ENCODE measurements around the gene RSRC1. TPM values are rescaled to one million over a fixed set of nuclear protein-coding genes. Genes with fewer than 3 reads are reported as not detected.

Gene RSRC1
- total and polyA plus RNA-seq, 3 experiments from 2014 or later, result 32.9 to 43.3 (median 35.4) TPM

GRCh38 chr3:158181096-158181495 is 71.2 kb downstream of the RSRC1 start:
- Mint-ChIP-seq H3K4me3 (no peak overlapping the region), H3K36me3 (peaks cover 2 to 48% (median 5%) of the 10 kb centered on the region in 3 donors), H3K27ac (no peak overlapping the region), H3K27me3 (no peaks in the 10 kb centered on the region), H3K9me3 (peaks cover 4 to 39% (median 9%) of the 10 kb centered on the region in 5 donors), H3K4me1 (peaks cover 5 to 11% (median 7%) of the 10 kb centered on the region in 3 donors)
- Histone ChIP-seq H3K36me3 (ENCODE audit: insufficient read depth, low read length) (no peaks in the 10 kb centered on the region), H3K27ac (ENCODE audit: low read depth, low read length) (no peak overlapping the region), H3K9me3 (ENCODE audit: low read length) (no peaks in the 10 kb centered on the region), H3K27me3 (ENCODE audit: insufficient read depth, low read length, poor library complexity, severe bottlenecking) (no peaks in the 10 kb centered on the region), H3K4me1 (ENCODE audit: insufficient read depth, low read length) (no peaks in the 10 kb centered on the region), H3K4me3 (ENCODE audit: low read length) (no peak overlapping the region)
- ChIA-PET POLR2A (no interaction called here), CTCF (no interaction called here)
- DNase-seq, result no peak

GRCh38 chr3:158185711-158186110 is 75.8 kb downstream of the RSRC1 start:
- no peak overlapping the region for H3K4me3 Mint-ChIP-seq
- H3K9me3 ChIP-seq (ENCODE audit: low read length), result no peaks in the 10 kb centered on the region
- ChIA-PET CTCF (no interaction called here), POLR2A (no interaction called here)
- no peaks in the 10 kb centered on the region for H3K27me3 Mint-ChIP-seq
- no peaks in the 10 kb centered on the region for H3K4me1 ChIP-seq (ENCODE audit: insufficient read depth, low read length)
- no peaks in the 10 kb centered on the region for H3K27me3 ChIP-seq (ENCODE audit: insufficient read depth, low read length, poor library complexity, severe bottlenecking)
- no peak overlapping the region for H3K27ac ChIP-seq (ENCODE audit: low read depth, low read length)
- peaks cover 2 to 29% (median 3%) of the 10 kb centered on the region in 3 donors for H3K36me3 Mint-ChIP-seq
- peaks cover 8 to 19% (median 15%) of the 10 kb centered on the region in 3 donors for H3K4me1 Mint-ChIP-seq
- H3K9me3 Mint-ChIP-seq, result peaks cover 0 to 4% (median 0%) of the 10 kb centered on the region in 5 donors
- no peak overlapping the region for H3K27ac Mint-ChIP-seq
- DNase-seq, result no peak
- H3K36me3 ChIP-seq (ENCODE audit: insufficient read depth, low read length), result no peaks in the 10 kb centered on the region
- H3K4me3 ChIP-seq (ENCODE audit: low read length), result no peak overlapping the region

- peaks cover 40 to 65% (median 49%) of the 10 kb centered on the region in 5 donors for H3K9me3 Mint-ChIP-seq
Measured at GRCh38 chr3:158200955-158201354, 91.1 kb downstream of the RSRC1 start.

GRCh38 chr3:158205324-158205723 is 95.4 kb downstream of the RSRC1 start:
- Mint-ChIP-seq H3K4me1 (peaks cover 5 to 15% (median 9%) of the 10 kb centered on the region in 3 donors), H3K27me3 (no peaks in the 10 kb centered on the region), H3K36me3 (peaks cover 21 to 82% (median 36%) of the 10 kb centered on the region in 3 donors), H3K27ac (no peak overlapping the region), H3K4me3 (no peak overlapping the region), H3K9me3 (peaks cover 15 to 26% (median 18%) of the 10 kb centered on the region in 5 donors)
- no peaks in the 10 kb centered on the region for H3K27me3 ChIP-seq (ENCODE audit: insufficient read depth, low read length, poor library complexity, severe bottlenecking)
- H3K36me3 ChIP-seq (ENCODE audit: insufficient read depth, low read length), result no peaks in the 10 kb centered on the region
- H3K9me3 ChIP-seq (ENCODE audit: low read length), result peaks cover 4% of the 10 kb centered on the region
- H3K27ac ChIP-seq (ENCODE audit: low read depth, low read length), result no peak overlapping the region
- no peak overlapping the region for H3K4me3 ChIP-seq (ENCODE audit: low read length)
- H3K4me1 ChIP-seq (ENCODE audit: insufficient read depth, low read length), result no peaks in the 10 kb centered on the region
- POLR2A ChIA-PET, result no interaction called here
- DNase-seq, result no peak
- CTCF ChIA-PET, result no interaction called here

More at GRCh38 chr3:158200955-158201354, 91.1 kb downstream of the RSRC1 start:
- Mint-ChIP-seq H3K27me3 (no peaks in the 10 kb centered on the region), H3K4me1 (peaks cover 4 to 10% (median 4%) of the 10 kb centered on the region in 3 donors), H3K4me3 (no peak overlapping the region), H3K36me3 (peaks cover 32 to 89% (median 53%) of the 10 kb centered on the region in 3 donors), H3K27ac (no peak overlapping the region)
- no peaks in the 10 kb centered on the region for H3K4me1 ChIP-seq (ENCODE audit: insufficient read depth, low read length)
- H3K27ac ChIP-seq (ENCODE audit: low read depth, low read length), result no peak overlapping the region
- no peaks in the 10 kb centered on the region for H3K27me3 ChIP-seq (ENCODE audit: insufficient read depth, low read length, poor library complexity, severe bottlenecking)
- H3K36me3 ChIP-seq (ENCODE audit: insufficient read depth, low read length), result no peaks in the 10 kb centered on the region
- POLR2A ChIA-PET, result no interaction called here
- peaks cover 11% of the 10 kb centered on the region for H3K9me3 ChIP-seq (ENCODE audit: low read length)
- CTCF ChIA-PET, result no interaction called here
- DNase-seq, result no peak
- no peak overlapping the region for H3K4me3 ChIP-seq (ENCODE audit: low read length)

- no peak overlapping the region for H3K27ac ChIP-seq (ENCODE audit: low read depth, low read length)
- no peak for DNase-seq
- H3K4me3 Mint-ChIP-seq, result peak overlapping the region in 1 of 7 donors; percentile 3
- H3K27me3 ChIP-seq (ENCODE audit: insufficient read depth, low read length, poor library complexity, severe bottlenecking), result no peaks in the 10 kb centered on the region
- no peaks in the 10 kb centered on the region for H3K36me3 ChIP-seq (ENCODE audit: insufficient read depth, low read length)
- peak overlapping the region in 1 of 8 donors; percentile 45 for H3K27ac Mint-ChIP-seq
- peaks cover 8 to 19% (median 12%) of the 10 kb centered on the region in 5 donors for H3K9me3 Mint-ChIP-seq
- peaks cover 5 to 15% (median 9%) of the 10 kb centered on the region in 3 donors for H3K4me1 Mint-ChIP-seq
- no peaks in the 10 kb centered on the region for H3K27me3 Mint-ChIP-seq
- peaks cover 4% of the 10 kb centered on the region for H3K9me3 ChIP-seq (ENCODE audit: low read length)
- no peak overlapping the region for H3K4me3 ChIP-seq (ENCODE audit: low read length)
- H3K36me3 Mint-ChIP-seq, result peaks cover 19 to 79% (median 36%) of the 10 kb centered on the region in 3 donors
- POLR2A ChIA-PET, result no interaction called here
- no peaks in the 10 kb centered on the region for H3K4me1 ChIP-seq (ENCODE audit: insufficient read depth, low read length)
- CTCF ChIA-PET, result no interaction called here
Measured at GRCh38 chr3:158205994-158206393, 96.1 kb downstream of the RSRC1 start.

GRCh38 chr3:158210067-158210466 is 100.2 kb downstream of the RSRC1 start:
- Mint-ChIP-seq H3K4me3 (no peak overlapping the region), H3K4me1 (peaks cover 5 to 15% (median 6%) of the 10 kb centered on the region in 3 donors), H3K36me3 (peaks cover 19 to 71% (median 19%) of the 10 kb centered on the region in 3 donors), H3K27ac (no peak overlapping the region), H3K9me3 (peaks cover 0 to 4% (median 0%) of the 10 kb centered on the region in 5 donors), H3K27me3 (no peaks in the 10 kb centered on the region)
- Histone ChIP-seq H3K36me3 (ENCODE audit: insufficient read depth, low read length) (no peaks in the 10 kb centered on the region), H3K9me3 (ENCODE audit: low read length) (no peaks in the 10 kb centered on the region), H3K27ac (ENCODE audit: low read depth, low read length) (no peak overlapping the region), H3K4me1 (ENCODE audit: insufficient read depth, low read length) (no peaks in the 10 kb centered on the region), H3K4me3 (ENCODE audit: low read length) (no peak overlapping the region), H3K27me3 (ENCODE audit: insufficient read depth, low read length, poor library complexity, severe bottlenecking) (no peaks in the 10 kb centered on the region)
- no peak for DNase-seq
- POLR2A ChIA-PET, result no interaction called here
- CTCF ChIA-PET, result no interaction called here

GRCh38 chr3:158213461-158213860 is 103.6 kb downstream of the RSRC1 start:
- no peaks in the 10 kb centered on the region for H3K27me3 ChIP-seq (ENCODE audit: insufficient read depth, low read length, poor library complexity, severe bottlenecking)
- no peaks in the 10 kb centered on the region for H3K9me3 ChIP-seq (ENCODE audit: low read length)
- Mint-ChIP-seq H3K9me3 (peaks cover 0 to 5% (median 0%) of the 10 kb centered on the region in 5 donors), H3K4me1 (peaks cover 0 to 3% (median 0%) of the 10 kb centered on the region in 3 donors), H3K27me3 (no peaks in the 10 kb centered on the region), H3K36me3 (peaks cover 11 to 59% (median 15%) of the 10 kb centered on the region in 3 donors), H3K27ac (no peak overlapping the region), H3K4me3 (no peak overlapping the region)
- no peak overlapping the region for H3K4me3 ChIP-seq (ENCODE audit: low read length)
- no peak overlapping the region for H3K27ac ChIP-seq (ENCODE audit: low read depth, low read length)
- H3K36me3 ChIP-seq (ENCODE audit: insufficient read depth, low read length), result no peaks in the 10 kb centered on the region
- POLR2A ChIA-PET, result no interaction called here
- no peak for DNase-seq
- CTCF ChIA-PET, result no interaction called here
- H3K4me1 ChIP-seq (ENCODE audit: insufficient read depth, low read length), result no peaks in the 10 kb centered on the region

GRCh38 chr3:158217992-158218391 is 108.1 kb downstream of the RSRC1 start:
- Mint-ChIP-seq H3K9me3 (peaks cover 0 to 5% (median 0%) of the 10 kb centered on the region in 5 donors), H3K4me3 (no peak overlapping the region), H3K36me3 (peaks cover 5 to 36% (median 10%) of the 10 kb centered on the region in 3 donors), H3K27me3 (no peaks in the 10 kb centered on the region), H3K4me1 (no peaks in the 10 kb centered on the region), H3K27ac (no peak overlapping the region)
- no peak overlapping the region for H3K27ac ChIP-seq (ENCODE audit: low read depth, low read length)
- no peaks in the 10 kb centered on the region for H3K36me3 ChIP-seq (ENCODE audit: insufficient read depth, low read length)
- no peak for DNase-seq
- ChIA-PET POLR2A (no interaction called here), CTCF (no interaction called here)
- no peaks in the 10 kb centered on the region for H3K9me3 ChIP-seq (ENCODE audit: low read length)
- no peaks in the 10 kb centered on the region for H3K27me3 ChIP-seq (ENCODE audit: insufficient read depth, low read length, poor library complexity, severe bottlenecking)
- H3K4me1 ChIP-seq (ENCODE audit: insufficient read depth, low read length), result no peaks in the 10 kb centered on the region
- no peak overlapping the region for H3K4me3 ChIP-seq (ENCODE audit: low read length)
